H1 (cell line): ENCODE results near the gene RBM43. TPM values are rescaled to one million over a fixed set of nuclear protein-coding genes. Genes with fewer than 3 reads are reported as not detected.

Experiments used
- CTCF ChIA-PET: fragments of 300-600 bp; sonication (Branson Sonifier 250); formaldehyde crosslinking; loops from one replicate; lab custom pipeline; 2021; ENCODE audit not compliant: partially characterized antibody; lab: Charles Lee
- POLR2A ChIA-PET: fragments of 300-600 bp; sonication (Branson Sonifier 250); formaldehyde crosslinking; loops from one replicate; lab custom pipeline; 2021; ENCODE audit warnings: inconsistent platforms; ENCODE audit not compliant: partially characterized antibody; lab: Charles Lee
- DNase-seq, 2 experiments: peaks; one replicate each; pipeline versions ENCODE4 v3.0.0 to v3.0.0-alpha.2; 2010 to 2022; ENCODE audit warnings: low spot score in 2 of 2, low read depth in 1 of 2, mixed read lengths in 1 of 2
- FAIRE-seq: peaks from 2 replicates; lab custom pipeline; 2011; peaks lifted over from hg19 to GRCh38; lab: Jason Lieb, UNC
- H2AFZ ChIP-seq: 2 replicates; pipeline ENCODE4 v1.8.1; 2012; ENCODE audit warnings: low read length, inconsistent platforms
- H2AK5ac ChIP-seq: 2 replicates; pipeline ENCODE4 v1.6.1; 2013; ENCODE audit warnings: low read depth, low read length
- H2BK120ac ChIP-seq: replicated peaks from 2 replicates; pipeline ENCODE3; 2013; ENCODE audit warnings: low read depth, low read length, inconsistent platforms
- H2BK12ac ChIP-seq: 2 replicates; pipeline ENCODE4 v1.6.1; 2013; ENCODE audit warnings: low read depth, low read length
- H2BK15ac ChIP-seq: 2 replicates; pipeline ENCODE4 v1.6.1; 2013; ENCODE audit warnings: low read length
- H2BK20ac ChIP-seq: 2 replicates; pipeline ENCODE4 v1.6.1; 2013; ENCODE audit warnings: low read length
- H2BK5ac ChIP-seq: 2 replicates; pipeline ENCODE4 v1.6.1; 2013; ENCODE audit warnings: low read depth, low read length
- H3K14ac ChIP-seq: 2 replicates; pipeline ENCODE4 v1.6.1; 2013; ENCODE audit warnings: inconsistent platforms; ENCODE audit not compliant: insufficient read length
- H3K18ac ChIP-seq: 2 replicates; pipeline ENCODE4 v1.6.1; 2013; ENCODE audit warnings: low read length; ENCODE audit errors: extremely low read depth
- H3K23ac ChIP-seq: 2 replicates; pipeline ENCODE4 v1.6.1; 2013; ENCODE audit warnings: inconsistent platforms; ENCODE audit not compliant: insufficient read length
- H3K23me2 ChIP-seq: 2 replicates; pipeline ENCODE4 v1.6.1; 2013; ENCODE audit warnings: low read depth, low read length
- H3K27ac ChIP-seq: 2 replicates; pipeline ENCODE4 v1.6.1; 2011; ENCODE audit warnings: low read depth, low read length, inconsistent platforms
- H3K27me3 ChIP-seq, 4 experiments: replicated peaks in 1 of 4; 1 replicate in 1 of 4; 2 replicates in 3 of 4; pipeline versions ENCODE4 v1.6.1 to v1.8.1; 2011 to 2013; ENCODE audit warnings: low read length in 3 of 4, mild to moderate bottlenecking in 3 of 4, inconsistent platforms in 2 of 4, mixed read lengths in 2 of 4, moderate library complexity in 1 of 4; ENCODE audit not compliant: control insufficient read depth in 3 of 4, insufficient read depth in 3 of 4; ENCODE audit errors: extremely low read depth in 1 of 4
- H3K36me3 ChIP-seq, 4 experiments: 2 replicates each; pipeline versions ENCODE4 v1.6.1 to v1.8.1; 2011 to 2013; ENCODE audit warnings: mild to moderate bottlenecking in 4 of 4, low read length in 3 of 4, moderate library complexity in 2 of 4, control low read depth in 1 of 4, inconsistent platforms in 1 of 4; ENCODE audit not compliant: insufficient read depth in 4 of 4, control insufficient read depth in 2 of 4
- H3K4ac ChIP-seq: replicated peaks from 2 replicates; pipeline ENCODE3; 2013; ENCODE audit warnings: low read length, low read depth, mixed read lengths, inconsistent platforms; ENCODE audit not compliant: insufficient read length
- H3K4me1 ChIP-seq, 4 experiments: replicated peaks in 1 of 4; 1 replicate in 1 of 4; 2 replicates in 3 of 4; pipeline versions ENCODE4 v1.6.1 to v1.8.1; 2011 to 2013; ENCODE audit warnings: low read length in 3 of 4, inconsistent platforms in 2 of 4, mixed read lengths in 1 of 4; ENCODE audit not compliant: insufficient read depth in 4 of 4, control insufficient read depth in 3 of 4
- H3K4me2 ChIP-seq, 2 experiments: 2 replicates each; pipeline versions ENCODE4 v1.6.1 to v1.8.1; 2011 to 2013; ENCODE audit warnings: low read depth in 2 of 2, low read length in 2 of 2, control low read depth in 1 of 2, inconsistent platforms in 1 of 2, mild to moderate bottlenecking in 1 of 2; ENCODE audit not compliant: insufficient read depth in 1 of 2
- H3K4me3 ChIP-seq, 4 experiments: fragments of 200-600, 300-600 bp in 1 of 4; sonication (generic), shearing (Covaris generic), sonication (Bioruptor Twin) in 1 of 4; 2 replicates each; pipeline versions ENCODE4 v1.5.1 to v1.8.1; 2011 to 2016; ENCODE audit warnings: low read length in 4 of 4, low read depth in 3 of 4, control low read depth in 2 of 4, inconsistent platforms in 2 of 4, mild to moderate bottlenecking in 2 of 4, mixed read lengths in 1 of 4, moderate library complexity in 1 of 4; ENCODE audit not compliant: insufficient read depth in 2 of 4; ENCODE audit errors: extremely low read depth in 1 of 4
- H3K56ac ChIP-seq: replicated peaks from 2 replicates; pipeline ENCODE3; 2013; ENCODE audit warnings: low read depth, mild to moderate bottlenecking, mixed read lengths, low read length, inconsistent platforms; ENCODE audit not compliant: insufficient read length
- H3K79me1 ChIP-seq: 2 replicates; pipeline ENCODE4 v1.6.1; 2013; ENCODE audit warnings: low read depth, low read length, control low read depth
- H3K79me2 ChIP-seq, 2 experiments: 2 replicates each; pipeline versions ENCODE4 v1.6.1 to v1.8.1; 2012 to 2013; ENCODE audit warnings: low read length in 2 of 2, mild to moderate bottlenecking in 2 of 2, inconsistent platforms in 1 of 2; ENCODE audit not compliant: insufficient read depth in 2 of 2, control insufficient read depth in 1 of 2
- H3K9ac ChIP-seq, 4 experiments: replicated peaks in 1 of 4; 1 replicate in 1 of 4; 2 replicates in 3 of 4; pipeline versions ENCODE4 v1.6.1 to v1.8.1; 2011 to 2013; ENCODE audit warnings: low read depth in 3 of 4, low read length in 3 of 4, control low read depth in 2 of 4, mild to moderate bottlenecking in 2 of 4, moderate library complexity in 2 of 4, inconsistent platforms in 1 of 4; ENCODE audit errors: extremely low read depth in 1 of 4
- H3K9me3 ChIP-seq, 2 experiments: 2 replicates each; pipeline versions ENCODE4 v1.6.1 to v1.8.1; 2012 to 2013; ENCODE audit warnings: mild to moderate bottlenecking in 2 of 2, moderate library complexity in 2 of 2, control low read depth in 1 of 2, inconsistent platforms in 1 of 2, low read depth in 1 of 2, low read length in 1 of 2, mixed read lengths in 1 of 2; ENCODE audit not compliant: insufficient read depth in 2 of 2
- H4K20me1 ChIP-seq, 2 experiments: replicated peaks in 1 of 2; 2 replicates each; pipeline versions ENCODE3 to v1.8.1; 2011 to 2013; ENCODE audit warnings: inconsistent platforms in 2 of 2, low read length in 2 of 2, mild to moderate bottlenecking in 1 of 2; ENCODE audit not compliant: insufficient read depth in 2 of 2, control insufficient read depth in 1 of 2
- H4K5ac ChIP-seq: 2 replicates; pipeline ENCODE4 v1.6.1; 2013; ENCODE audit warnings: low read length, low read depth, mixed read lengths, inconsistent platforms; ENCODE audit not compliant: insufficient read length
- H4K8ac ChIP-seq: 2 replicates; pipeline ENCODE4 v1.8.0; 2013; ENCODE audit warnings: mild to moderate bottlenecking, moderate library complexity, low read length, inconsistent platforms; ENCODE audit not compliant: insufficient read depth; ENCODE audit errors: extremely low read depth
- H4K91ac ChIP-seq: replicated peaks from 2 replicates; pipeline ENCODE3; 2013; ENCODE audit warnings: low read length, mixed read lengths, inconsistent platforms; ENCODE audit not compliant: insufficient read length
- ASH2L ChIP-seq: fragments of 200-600, 300-600 bp; sonication (generic); IDR thresholded peaks from one replicate; pipeline ENCODE4 v1.7.1; 2017; ENCODE audit warnings: low read length
- CBX5 ChIP-seq: fragments of 300-800, 300-1000 bp; sonication (generic); IDR thresholded peaks from 2 replicates; pipeline ENCODE4 v1.7.1; 2016; ENCODE audit warnings: antibody characterized with exemption, low read length, low read depth
- JUND ChIP-seq: IDR thresholded peaks from 2 replicates; pipeline ENCODE4 v1.6.1; 2011; ENCODE audit warnings: mild to moderate bottlenecking, improper control_type of control experiment, low read length
- RAD21 ChIP-seq, 2 experiments: IDR thresholded peaks in 1 of 2; conservative IDR thresholded peaks in 1 of 2; 2 replicates each; pipeline ENCODE4 v1.6.1; 2011; ENCODE audit warnings: low read depth in 2 of 2, low read length in 2 of 2, improper control_type of control experiment in 1 of 2, inconsistent platforms in 1 of 2, mild to moderate bottlenecking in 1 of 2, moderate library complexity in 1 of 2
- RFX5 ChIP-seq: IDR thresholded peaks from 2 replicates; pipeline ENCODE4 v1.6.1; 2011; ENCODE audit warnings: low read depth, low read length, improper control_type of control experiment, borderline replicate concordance
- RXRA ChIP-seq: IDR thresholded peaks from 2 replicates; pipeline ENCODE4 v1.6.1; 2011; ENCODE audit warnings: low read depth, mild to moderate bottlenecking, low read length, moderate library complexity; ENCODE audit not compliant: insufficient read depth
- TEAD4 ChIP-seq: IDR thresholded peaks from 2 replicates; pipeline ENCODE4 v1.6.1; 2012; ENCODE audit warnings: low read depth, low read length, inconsistent platforms, mixed read lengths
- WGBS, 2 experiments: shearing (Covaris generic) in 1 of 2; methylation state at CpG; one replicate each; pipeline versions ENCODE4 v1.1.6 to v1.1.7; 2013 to 2015; ENCODE audit warnings: low lambda C conversion rate in 2 of 2, mixed read lengths in 2 of 2, inconsistent platforms in 1 of 2, low coverage in 1 of 2, missing lambda C conversion rate in 1 of 2; ENCODE audit not compliant: insufficient replicate concordance in 2 of 2, insufficient coverage in 1 of 2, insufficient read length in 1 of 2; ENCODE audit errors: extremely low coverage in 1 of 2, missing lambda C conversion rate in 1 of 2; 5-methylcytosine and 5-hydroxymethylcytosine counted together
- polyA plus RNA-seq, 7 experiments: library from polyadenylated mRNA; depleted of rRNA in 3 of 7; stranded (reverse) in 5 of 7; unstranded in 2 of 7; fragments of >200 nt in 5 of 7; fragments of 200-250 nt in 2 of 7; gene quantifications; 1 replicate in 5 of 7; 2 replicates in 1 of 7; 4 replicates in 1 of 7; pipeline versions ENCODE4 v1.2.1 to v1.2.3, GENCODE V29; 2011 to 2013; ENCODE audit warnings: missing spikeins in 2 of 7, mixed read lengths in 2 of 7
- total RNA-seq: library from RNA; stranded (reverse); fragmentation: NEBNext Ultra II Directional; extraction: Animal tissue kit (Norgen Biotek cat#: 25700); gene quantifications from 2 replicates; pipeline ENCODE4 v1.2.1, GENCODE V29; 2021

RBM43 gene
- total and polyA plus RNA-seq, 2 of the 8 experiments (the other 6 are each of a cell fraction or from before 2014, with no cell fraction given), result 1.7 to 2.0 TPM

- Histone ChIP-seq H4K20me1 (no peaks in the 10 kb centered on the region), H2AK5ac (no peak overlapping the region), H4K91ac (no peak overlapping the region), H4K5ac (no peak overlapping the region), H2BK5ac (no peak overlapping the region), H3K79me2 (no peaks in the 10 kb centered on the region), H2AFZ (no peak overlapping the region), H3K18ac (no peak overlapping the region), H3K4me2 (no peak overlapping the region), H3K4me1 (no peaks in the 10 kb centered on the region), H3K79me1 (no peaks in the 10 kb centered on the region), H3K14ac (no peak overlapping the region), H3K27ac (no peak overlapping the region), H2BK15ac (no peak overlapping the region), H3K56ac (no peak overlapping the region), H3K23me2 (no peaks in the 10 kb centered on the region), H2BK20ac (no peak overlapping the region)
- ChIA-PET POLR2A (no interaction called here), CTCF (no interaction called here)
- TF ChIP-seq JUND (no peak), RFX5 (no peak), RXRA (no peak), ASH2L (no peak), RAD21 (IDR thresholded peaks at IDR 0.05 in 1 of 2, conservative IDR thresholded peaks at IDR 0.05 in 1 of 2; ENCODE audit: low read depth in 2 of 2, low read length in 2 of 2) (no peak), CBX5 (no peak), TEAD4 (no peak)
- TF ChIP-seq, all 59 proteins: peak for 0
- H3K9me3 ChIP-seq, result no peaks in the 10 kb centered on the region
- no peak overlapping the region for H3K4me3 ChIP-seq
- H3K4ac ChIP-seq, result no peak overlapping the region
- no peak for DNase-seq
- H3K9ac ChIP-seq, result no peak overlapping the region
- 64% methylated on average over 4 of the region's 4 CpGs; no CpG with 5 or more reads in 1 of the 2 experiments for WGBS, 2 experiments
- H3K27me3 ChIP-seq, result no peaks in the 10 kb centered on the region
- H3K23ac ChIP-seq, result no peak overlapping the region
- H3K36me3 ChIP-seq, result peaks cover 0 to 2% (median 0%) of the 10 kb centered on the region in 4 experiments; a peak in 1 of 8 replicates
- FAIRE-seq, result no peak
- no peak overlapping the region for H2BK120ac ChIP-seq
- no peak overlapping the region for H4K8ac ChIP-seq
- H2BK12ac ChIP-seq, result no peak overlapping the region
Measured at GRCh38 chr2:151280271-151280670, 18.6 kb upstream of the RBM43 start.
